ENCODE data around the gene PDHA2.

Gene PDHA2

GRCh38 chr4:95833711-95834194 is 6.1 kb upstream of the PDHA2 start:
- H3K4me3 ChIP-seq (ENCODE audit: control insufficient read depth, low read depth, low read length): no peak overlapping the region
- no peak for DNase-seq (ENCODE audit: low read depth)
- TF ChIP-seq, protein P1, sequence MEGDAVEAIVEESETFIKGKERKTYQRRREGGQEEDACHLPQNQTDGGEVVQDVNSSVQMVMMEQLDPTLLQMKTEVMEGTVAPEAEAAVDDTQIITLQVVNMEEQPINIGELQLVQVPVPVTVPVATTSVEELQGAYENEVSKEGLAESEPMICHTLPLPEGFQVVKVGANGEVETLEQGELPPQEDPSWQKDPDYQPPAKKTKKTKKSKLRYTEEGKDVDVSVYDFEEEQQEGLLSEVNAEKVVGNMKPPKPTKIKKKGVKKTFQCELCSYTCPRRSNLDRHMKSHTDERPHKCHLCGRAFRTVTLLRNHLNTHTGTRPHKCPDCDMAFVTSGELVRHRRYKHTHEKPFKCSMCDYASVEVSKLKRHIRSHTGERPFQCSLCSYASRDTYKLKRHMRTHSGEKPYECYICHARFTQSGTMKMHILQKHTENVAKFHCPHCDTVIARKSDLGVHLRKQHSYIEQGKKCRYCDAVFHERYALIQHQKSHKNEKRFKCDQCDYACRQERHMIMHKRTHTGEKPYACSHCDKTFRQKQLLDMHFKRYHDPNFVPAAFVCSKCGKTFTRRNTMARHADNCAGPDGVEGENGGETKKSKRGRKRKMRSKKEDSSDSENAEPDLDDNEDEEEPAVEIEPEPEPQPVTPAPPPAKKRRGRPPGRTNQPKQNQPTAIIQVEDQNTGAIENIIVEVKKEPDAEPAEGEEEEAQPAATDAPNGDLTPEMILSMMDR (IDR thresholded peaks at IDR 0.05; ENCODE audit: control insufficient read depth, insufficient read depth, low read depth, low read length, missing control alignments): no peak

DNA sequence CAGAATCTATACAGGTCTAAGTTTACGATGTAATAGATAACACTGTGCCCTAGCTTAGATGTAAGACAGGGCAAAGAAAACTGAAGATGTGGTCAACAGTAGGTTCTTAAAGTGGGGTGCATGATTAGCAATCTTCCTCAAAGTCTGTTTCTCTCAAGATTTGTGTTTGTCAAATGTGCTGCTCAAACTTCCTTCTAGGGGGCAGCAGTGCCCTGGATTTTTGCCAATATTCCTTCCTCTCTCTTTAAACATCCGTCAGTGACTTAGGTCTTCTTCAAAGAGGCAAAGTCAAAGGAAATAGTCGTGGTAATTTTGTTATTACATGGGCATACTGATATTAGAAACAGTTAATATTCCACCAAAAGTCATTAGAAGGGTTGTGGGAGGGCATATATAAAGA is 4.2 kb upstream of the PDHA2 start:
- DNase-seq (ENCODE audit: low read depth): no peak
- TF ChIP-seq, protein P1 (IDR thresholded peaks at IDR 0.05; ENCODE audit: control insufficient read depth, insufficient read depth, low read depth, low read length, missing control alignments): no peak
- H3K4me3 ChIP-seq (ENCODE audit: control insufficient read depth, low read depth, low read length): no peak overlapping the region

DNA sequence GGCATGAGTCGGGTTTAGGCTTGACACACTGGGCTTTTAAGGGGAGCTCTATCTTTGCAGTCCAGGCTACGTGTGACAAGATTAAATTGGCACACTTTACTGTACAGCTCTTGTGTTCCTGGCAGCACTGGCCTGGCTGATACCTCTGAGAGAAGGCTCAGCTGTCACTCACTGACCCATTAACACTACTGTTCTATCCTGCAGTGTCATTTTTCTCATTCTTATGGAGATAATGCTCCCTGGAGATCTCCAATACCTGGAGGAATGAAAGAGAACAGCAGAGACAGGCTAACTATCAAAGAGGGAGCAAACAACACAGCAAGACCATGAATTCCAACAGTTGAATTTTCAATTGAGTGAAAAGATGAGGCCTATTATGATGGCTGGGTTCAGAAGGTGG is 1.7 kb upstream of the PDHA2 start:
- DNase-seq (ENCODE audit: low read depth): no peak
- TF ChIP-seq, protein P1 (IDR thresholded peaks at IDR 0.05; ENCODE audit: control insufficient read depth, insufficient read depth, low read depth, low read length, missing control alignments): no peak
- no peak overlapping the region for H3K4me3 ChIP-seq (ENCODE audit: control insufficient read depth, low read depth, low read length)

GRCh38 chr4:95847908-95848460 is 8.1 kb downstream of the PDHA2 start:
- DNase-seq (ENCODE audit: low read depth): no peak
- H3K4me3 ChIP-seq (ENCODE audit: control insufficient read depth, low read depth, low read length): no peak overlapping the region
- TF ChIP-seq, protein P1 (IDR thresholded peaks at IDR 0.05; ENCODE audit: control insufficient read depth, insufficient read depth, low read depth, low read length, missing control alignments): no peak

- TF ChIP-seq, protein P1 (IDR thresholded peaks at IDR 0.05; ENCODE audit: control insufficient read depth, insufficient read depth, low read depth, low read length, missing control alignments): no peak
- DNase-seq (ENCODE audit: low read depth): no peak
- no peak overlapping the region for H3K4me3 ChIP-seq (ENCODE audit: control insufficient read depth, low read depth, low read length)
Measured at GRCh38 chr4:95850161-95850560, 10.3 kb downstream of the PDHA2 start.

DNA sequence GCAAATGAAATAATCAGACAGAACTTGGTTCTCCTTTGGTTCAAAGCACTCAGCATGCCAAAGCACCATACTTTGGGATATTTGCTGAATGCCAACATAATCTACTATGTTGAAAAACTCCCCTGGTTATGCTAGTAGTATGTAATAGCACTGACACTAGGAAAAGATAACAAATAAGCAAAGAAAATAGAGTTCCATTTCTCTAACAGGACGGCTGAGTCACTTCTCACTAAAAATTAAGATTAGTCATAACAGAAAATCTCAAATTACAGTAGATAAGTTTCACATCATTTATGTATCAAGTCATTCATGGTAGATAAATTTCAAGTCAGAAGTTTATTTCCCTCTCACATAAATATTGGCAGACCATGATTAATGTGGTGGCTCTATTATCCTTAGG is 17.9 kb downstream of the PDHA2 start:
- no peak for DNase-seq (ENCODE audit: low read depth)
- TF ChIP-seq, protein P1 (IDR thresholded peaks at IDR 0.05; ENCODE audit: control insufficient read depth, insufficient read depth, low read depth, low read length, missing control alignments): no peak
- no peak overlapping the region for H3K4me3 ChIP-seq (ENCODE audit: control insufficient read depth, low read depth, low read length)
